Breast epithelium (tissue), 4 donors: ENCODE measurements around the gene HHATL. TPM values are rescaled to one million over a fixed set of nuclear protein-coding genes. Genes with fewer than 3 reads are reported as not detected.

Experiments used
- DNase-seq, 2 donors: peaks; one replicate each; pipeline ENCODE4 v3.0.0-alpha.2; 2019; ENCODE audit warnings: low spot score in 2 of 2
- H3K27ac ChIP-seq, 2 donors: fragments of 200-600 bp; sonication (generic) in 1 of 2; one replicate each; pipeline ENCODE4 v1.5.1; 2016 to 2019; ENCODE audit warnings: mild to moderate bottlenecking in 1 of 2
- H3K27me3 ChIP-seq, 2 donors: fragments of 200-600 bp; sonication (generic) in 1 of 2; one replicate each; pipeline versions ENCODE4 v1.5.1 to v1.6.0; 2017 to 2019; ENCODE audit warnings: control low read depth in 1 of 2, mild to moderate bottlenecking in 1 of 2
- H3K36me3 ChIP-seq: fragments of 200-600 bp; one replicate; pipeline ENCODE4 v1.5.1; 2019
- H3K4me1 ChIP-seq, 2 donors: fragments of 200-600 bp; sonication (generic); one replicate each; pipeline ENCODE4 v1.5.1; 2016 to 2019; ENCODE audit warnings: control low read depth in 1 of 2
- H3K4me3 ChIP-seq, 3 donors: fragments of 200-600 bp; sonication (generic); 1 replicate in 2 of 3; 2 replicates in 1 of 3; pipeline ENCODE4 v1.5.1; 2016 to 2019; ENCODE audit warnings: mild to moderate bottlenecking in 3 of 3, moderate library complexity in 2 of 3
- H3K9me3 ChIP-seq, 2 donors: fragments of 200-600 bp; sonication (generic) in 1 of 2; one replicate each; pipeline ENCODE4 v1.5.1; 2016 to 2019; ENCODE audit warnings: control low read depth in 1 of 2
- POLR2A ChIP-seq: fragments of 450-650 bp; IDR thresholded peaks from one replicate; pipeline ENCODE4 v1.6.1; 2016; ENCODE audit warnings: antibody characterized with exemption, mild to moderate bottlenecking, moderate library complexity
- POLR2AphosphoS5 ChIP-seq, 3 donors: sonication (generic); formaldehyde crosslinking; IDR thresholded peaks; one replicate each; pipeline ENCODE4 v1.6.1; 2017; ENCODE audit warnings: antibody characterized with exemption in 3 of 3
- intact Hi-C: fragments of 100-400 bp; cut with DNase I; formaldehyde crosslinking; loops from one replicate; pipeline ENCODE4 v1.15.1; 2023; ENCODE audit warnings: low total_unique reads
- total RNA-seq, 3 donors: library from RNA; depleted of rRNA; stranded (reverse); fragments of >200 nt; gene quantifications; one replicate each; pipeline ENCODE4 v1.1.0, GENCODE V29; 2016
- TF ChIP-seq, protein P1 (sequence below), 3 donors: fragments of 450-650 bp; IDR thresholded peaks; one replicate each; pipeline ENCODE4 v1.5.1; 2016 to 2017; ENCODE audit warnings: antibody characterized with exemption in 3 of 3, mild to moderate bottlenecking in 3 of 3, moderate library complexity in 3 of 3

The HHATL gene
- total RNA-seq, 3 donors from 2014 or later, result 0.32 to 1.6 TPM; not detected in 1

DNA sequence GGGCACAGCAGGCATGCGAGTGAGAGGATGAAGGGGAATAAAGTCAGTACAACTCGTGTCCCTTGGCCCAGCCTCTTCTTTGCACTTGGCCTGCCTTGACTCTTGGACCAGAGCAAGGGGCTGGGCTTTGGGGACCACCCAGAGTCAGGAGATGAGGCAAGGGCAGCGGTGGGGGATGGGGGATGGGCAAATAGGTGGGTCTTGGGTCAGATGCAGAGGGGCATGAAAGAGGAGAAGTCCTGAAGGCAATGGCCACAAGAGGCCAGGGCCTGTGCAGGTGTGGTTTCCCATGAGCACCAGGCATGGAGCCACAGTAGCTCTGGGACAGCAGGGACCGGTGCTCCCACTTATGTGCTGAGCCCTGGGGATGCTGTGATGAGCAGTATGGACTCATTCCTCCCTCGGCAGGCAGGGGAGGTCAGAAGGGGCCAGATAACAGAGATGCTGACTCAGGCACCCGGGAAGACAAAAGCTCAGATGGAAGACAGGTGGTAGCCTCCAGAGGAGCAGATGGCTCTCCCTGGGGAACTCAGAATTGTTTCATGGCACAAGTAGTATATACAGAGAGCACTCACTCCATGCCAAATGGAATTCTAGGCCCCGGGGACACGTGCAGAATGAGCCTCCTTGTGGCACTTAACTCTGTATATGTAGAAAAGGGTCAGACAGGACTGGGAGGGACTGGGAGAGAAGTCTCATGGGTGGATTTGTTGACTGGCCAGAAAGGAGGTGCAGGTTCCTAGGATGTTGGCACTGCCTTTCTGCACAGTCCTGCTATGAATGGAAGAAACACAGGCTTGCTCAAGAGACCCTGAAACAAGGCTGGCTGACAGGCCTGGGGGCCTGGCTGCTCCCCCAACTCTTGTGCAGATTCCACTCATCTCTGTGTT, 34.8 kb downstream of the HHATL start:
- TF ChIP-seq, protein P1, sequence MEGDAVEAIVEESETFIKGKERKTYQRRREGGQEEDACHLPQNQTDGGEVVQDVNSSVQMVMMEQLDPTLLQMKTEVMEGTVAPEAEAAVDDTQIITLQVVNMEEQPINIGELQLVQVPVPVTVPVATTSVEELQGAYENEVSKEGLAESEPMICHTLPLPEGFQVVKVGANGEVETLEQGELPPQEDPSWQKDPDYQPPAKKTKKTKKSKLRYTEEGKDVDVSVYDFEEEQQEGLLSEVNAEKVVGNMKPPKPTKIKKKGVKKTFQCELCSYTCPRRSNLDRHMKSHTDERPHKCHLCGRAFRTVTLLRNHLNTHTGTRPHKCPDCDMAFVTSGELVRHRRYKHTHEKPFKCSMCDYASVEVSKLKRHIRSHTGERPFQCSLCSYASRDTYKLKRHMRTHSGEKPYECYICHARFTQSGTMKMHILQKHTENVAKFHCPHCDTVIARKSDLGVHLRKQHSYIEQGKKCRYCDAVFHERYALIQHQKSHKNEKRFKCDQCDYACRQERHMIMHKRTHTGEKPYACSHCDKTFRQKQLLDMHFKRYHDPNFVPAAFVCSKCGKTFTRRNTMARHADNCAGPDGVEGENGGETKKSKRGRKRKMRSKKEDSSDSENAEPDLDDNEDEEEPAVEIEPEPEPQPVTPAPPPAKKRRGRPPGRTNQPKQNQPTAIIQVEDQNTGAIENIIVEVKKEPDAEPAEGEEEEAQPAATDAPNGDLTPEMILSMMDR (IDR thresholded peaks at IDR 0.05), result no peak
- TF ChIP-seq POLR2AphosphoS5 (IDR thresholded peaks at IDR 0.05) (no peak), POLR2A (no peak)
- intact Hi-C loops, result no loop called here
- Histone ChIP-seq H3K27ac (no peak overlapping the region), H3K27me3 (no peaks in the 10 kb centered on the region), H3K36me3 (no peaks in the 10 kb centered on the region), H3K4me3 (no peak overlapping the region), H3K9me3 (no peaks in the 10 kb centered on the region), H3K4me1 (no peaks in the 10 kb centered on the region)
- DNase-seq, result no peak

DNA sequence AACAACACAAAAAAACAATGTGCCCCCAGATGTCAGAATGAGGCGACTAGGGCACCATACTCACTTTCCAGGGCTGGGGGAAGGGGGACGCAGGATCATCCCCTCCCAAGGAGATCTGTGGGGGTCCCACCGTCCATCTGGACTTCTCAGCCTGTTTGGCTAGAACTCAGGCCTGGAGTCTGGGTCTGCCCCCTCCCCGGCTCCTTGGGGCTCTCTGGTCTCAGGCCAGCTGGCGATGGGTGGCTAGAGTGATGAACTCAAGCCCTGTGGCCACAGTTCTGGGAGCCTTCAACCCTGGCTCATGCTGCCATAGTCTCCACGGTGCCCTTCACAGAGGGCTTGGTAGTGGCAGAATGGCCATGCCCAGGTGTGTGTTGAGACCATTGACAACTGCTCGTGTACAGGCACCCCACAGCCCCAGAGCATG, 35.5 kb downstream of the HHATL start:
- TF ChIP-seq POLR2AphosphoS5 (IDR thresholded peaks at IDR 0.05) (peak in 1 of 3 donors; percentile 12), POLR2A (no peak)
- TF ChIP-seq, protein P1 (IDR thresholded peaks at IDR 0.05), result no peak
- Histone ChIP-seq H3K27me3 (no peaks in the 10 kb centered on the region), H3K36me3 (no peaks in the 10 kb centered on the region), H3K9me3 (no peaks in the 10 kb centered on the region), H3K27ac (no peak overlapping the region), H3K4me1 (no peaks in the 10 kb centered on the region), H3K4me3 (no peak overlapping the region)
- no peak for DNase-seq
- intact Hi-C loops, result no loop called here

DNA sequence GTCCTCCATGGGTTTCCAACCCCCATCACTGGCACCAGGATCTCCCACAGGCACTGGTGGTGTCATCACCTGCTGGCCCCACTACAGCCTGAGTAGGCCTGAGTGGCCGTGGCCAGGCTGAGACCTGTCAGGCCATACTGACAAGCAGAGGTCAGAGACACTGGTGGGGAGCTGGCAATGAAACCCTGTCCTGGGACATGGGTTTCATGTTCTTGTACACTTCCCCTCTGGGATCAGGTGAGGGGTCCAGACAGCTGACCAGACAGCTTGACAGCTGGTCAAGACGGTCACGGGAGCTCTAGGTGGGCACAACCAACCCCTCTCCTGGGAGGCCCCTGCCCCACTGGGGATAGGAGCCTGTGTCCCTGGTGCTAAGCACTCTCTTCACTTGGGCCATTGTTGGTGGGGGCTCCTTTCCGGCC, 36.0 kb downstream of the HHATL start:
- Histone ChIP-seq H3K36me3 (no peaks in the 10 kb centered on the region), H3K4me1 (no peaks in the 10 kb centered on the region), H3K4me3 (no peak overlapping the region), H3K27ac (peak overlapping the region in 1 of 2 donors; percentile 57), H3K27me3 (no peaks in the 10 kb centered on the region), H3K9me3 (no peaks in the 10 kb centered on the region)
- no peak for DNase-seq
- intact Hi-C loops, result no loop called here
- TF ChIP-seq POLR2A, result no peak
- TF ChIP-seq, protein P1 (IDR thresholded peaks at IDR 0.05), result no peak
- TF ChIP-seq POLR2AphosphoS5 (IDR thresholded peaks at IDR 0.05), result no peak

DNA sequence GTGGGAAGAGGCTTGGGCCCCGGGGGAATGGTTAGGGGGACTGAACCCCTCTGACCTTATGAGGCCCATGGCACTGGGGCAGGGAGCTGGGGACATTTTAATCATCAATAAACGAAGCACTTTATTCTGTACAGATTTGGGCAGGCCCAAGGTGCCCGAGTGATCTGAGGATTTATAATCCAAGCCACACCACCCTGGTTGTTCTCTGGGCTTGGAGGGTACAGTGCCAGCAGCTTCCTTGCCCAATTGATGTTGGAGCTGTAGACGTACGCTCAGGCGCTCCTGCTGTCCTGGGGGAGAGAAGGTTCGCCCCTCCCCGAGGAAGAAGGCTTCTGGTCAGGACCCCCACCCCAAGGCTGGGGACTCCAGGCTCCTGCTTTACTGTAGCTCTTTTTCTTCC, 36.6 kb downstream of the HHATL start:
- DNase-seq, result no peak

More for the DNA sequence above, 36.6 kb downstream of the HHATL start:
- Histone ChIP-seq H3K27me3 (no peaks in the 10 kb centered on the region), H3K27ac (peak overlapping the region in 1 of 2 donors; percentile 7), H3K4me1 (no peaks in the 10 kb centered on the region), H3K36me3 (no peaks in the 10 kb centered on the region), H3K9me3 (no peaks in the 10 kb centered on the region), H3K4me3 (no peak overlapping the region)
- TF ChIP-seq POLR2AphosphoS5 (IDR thresholded peaks at IDR 0.05), result no peak
- no peak for TF ChIP-seq POLR2A
- TF ChIP-seq, protein P1 (IDR thresholded peaks at IDR 0.05), result no peak
- intact Hi-C loops, result no loop called here
